NCI-H2107 (cell line): ENCODE measurements around the gene PCDHB6.
"Not testable (repeated sequence)": the region's sequence is repeated elsewhere in the genome, so short reads cannot be mapped to it uniquely, and the experiment has no call there.

ENCODE experiments used
- DNase-seq: peaks from one replicate; lab custom pipeline; 2025; lab: John Stamatoyannopoulos, UW

PCDHB6 gene

GRCh38 chr5:141172381-141173204 is 22.7 kb downstream of the PCDHB6 start, which contains the start of gene PCDHB7:
Gene PCDHB7 (plus strand): TSS chr5:141172644. CDS start chr5:141172836, 192 bp downstream.
- DNase-seq = no peak

GRCh38 chr5:141174291-141175104 is 24.6 kb downstream of the PCDHB6 start:
- DNase-seq = not testable (repeated sequence)

GRCh38 chr5:141175933-141176332 is 26.1 kb downstream of the PCDHB6 start:
- DNase-seq = no peak

GRCh38 chr5:141177577-141178191 is 27.8 kb downstream of the PCDHB6 start, which contains the start of gene PCDHB8:
Gene PCDHB8 (plus strand): TSS chr5:141177790. CDS start chr5:141178035, 245 bp downstream.
- DNase-seq = not testable (repeated sequence)

GRCh38 chr5:141179371-141179770 is 29.5 kb downstream of the PCDHB6 start:
- DNase-seq = not testable (repeated sequence)

- DNase-seq = not testable (repeated sequence)
Measured at GRCh38 chr5:141179876-141180275, 30.0 kb downstream of the PCDHB6 start.

- no peak for DNase-seq
Measured at GRCh38 chr5:141180313-141180712, 30.5 kb downstream of the PCDHB6 start.

GRCh38 chr5:141182248-141182647 is 32.4 kb downstream of the PCDHB6 start, which contains the start of gene PCDHB16:
Gene PCDHB16 (plus strand): TSS chr5:141182387. CDS start chr5:141182560, 173 bp downstream.
- DNase-seq = no peak

- not testable (repeated sequence) for DNase-seq
Measured at GRCh38 chr5:141184117-141184855, 34.4 kb downstream of the PCDHB6 start.

GRCh38 chr5:141186897-141187512 is 37.1 kb downstream of the PCDHB6 start, which contains the start of gene PCDHB9:
Gene PCDHB9 (plus strand): TSS chr5:141187161. CDS start chr5:141187319, 158 bp downstream.
- peak; percentile 12 for DNase-seq

GRCh38 chr5:141188682-141189081 is 38.8 kb downstream of the PCDHB6 start:
- not testable (repeated sequence) for DNase-seq

GRCh38 chr5:141189131-141189530 is 39.3 kb downstream of the PCDHB6 start:
- not testable (repeated sequence) for DNase-seq

GRCh38 chr5:141192110-141192725 is 42.4 kb downstream of the PCDHB6 start, which contains the start of gene PCDHB10:
Gene PCDHB10 (plus strand): TSS chr5:141192353. CDS start chr5:141192553, 200 bp downstream.
- no peak for DNase-seq

GRCh38 chr5:141194332-141194731 is 44.5 kb downstream of the PCDHB6 start:
- not testable (repeated sequence) for DNase-seq

- DNase-seq = no peak
Measured at GRCh38 chr5:141196363-141196762, 46.5 kb downstream of the PCDHB6 start.

GRCh38 chr5:141199359-141200235 is 49.7 kb downstream of the PCDHB6 start, which contains the start of gene PCDHB11:
Gene PCDHB11 (plus strand): TSS chr5:141199627. CDS start chr5:141199775, 148 bp downstream.
- DNase-seq = no peak

GRCh38 chr5:141201126-141201525 is 51.3 kb downstream of the PCDHB6 start:
- DNase-seq = not testable (repeated sequence)

GRCh38 chr5:141201646-141202045 is 51.8 kb downstream of the PCDHB6 start:
- DNase-seq = not testable (repeated sequence)
